CD4-positive, alpha-beta T cell treated with Interleukin-12 subunit alpha and Interleukin-12 subunit beta, for 1 hour (primary cell): ENCODE results near the gene CYP27C1.

Experiments
- DNase-seq: peaks from one replicate; pipeline ENCODE4 v3.0.0-alpha.2; 2020

The CYP27C1 gene

DNA sequence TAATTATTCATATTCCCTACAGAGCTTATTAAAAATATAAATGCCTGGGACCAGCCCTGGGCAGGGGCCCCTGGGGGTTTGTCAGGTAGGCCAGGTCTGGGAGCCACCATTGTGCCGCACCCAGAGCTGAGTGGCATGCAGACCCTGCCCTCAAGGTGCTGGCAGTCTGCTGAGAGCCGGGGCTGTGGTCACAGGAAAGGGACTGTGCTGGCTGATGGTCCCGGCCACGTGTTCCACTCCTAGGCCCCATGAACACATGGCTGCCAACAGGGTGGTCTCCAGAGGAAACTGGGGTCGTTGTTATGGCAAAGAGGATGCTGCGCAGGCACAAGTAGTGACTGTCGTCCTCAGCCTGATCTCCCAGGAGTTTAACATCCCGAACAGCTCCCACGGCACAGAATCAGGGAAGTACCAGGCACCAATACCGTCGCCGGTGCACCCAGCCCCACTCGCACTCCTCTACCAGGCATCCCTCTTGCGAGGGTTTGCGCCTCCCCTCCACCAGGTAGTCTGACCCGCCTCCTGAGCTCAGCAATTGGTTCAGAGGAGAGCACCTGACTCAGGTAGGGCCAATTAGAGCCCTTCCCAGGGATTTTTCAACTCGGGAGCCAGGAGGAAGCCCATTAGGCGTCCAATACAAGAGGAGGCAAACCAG is 73.9 kb downstream of the CYP27C1 start:
- no peak for DNase-seq

DNA sequence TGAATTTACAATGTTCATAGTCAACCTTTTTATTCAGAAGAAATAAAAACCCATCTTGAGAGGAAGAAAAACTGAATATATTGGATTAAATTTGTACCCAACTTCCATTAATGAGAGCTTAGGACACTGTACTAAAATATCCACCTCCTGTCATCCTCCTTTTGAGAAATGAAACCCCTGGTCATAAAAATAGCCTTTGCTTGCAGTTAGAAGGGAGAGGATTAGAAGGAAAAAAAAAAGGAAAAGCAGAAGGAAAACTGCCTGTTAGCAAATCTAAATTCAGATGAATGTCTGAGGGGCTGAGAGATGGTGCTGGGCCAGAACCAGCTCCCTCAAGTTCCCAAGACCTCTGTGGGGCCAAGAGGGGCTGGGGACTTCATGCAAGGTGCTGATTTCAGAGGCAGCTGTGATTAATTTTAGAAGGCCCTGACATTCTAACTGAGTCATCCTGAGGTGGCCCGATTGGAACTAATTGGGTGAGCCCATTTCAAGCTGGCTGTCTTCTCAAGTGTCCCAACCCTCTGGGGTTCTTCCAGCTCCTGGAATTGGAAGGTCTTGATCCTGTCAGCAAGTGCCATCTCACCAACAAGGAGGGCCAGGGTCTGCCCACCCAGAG is 74.7 kb downstream of the CYP27C1 start:
- no peak for DNase-seq

DNA sequence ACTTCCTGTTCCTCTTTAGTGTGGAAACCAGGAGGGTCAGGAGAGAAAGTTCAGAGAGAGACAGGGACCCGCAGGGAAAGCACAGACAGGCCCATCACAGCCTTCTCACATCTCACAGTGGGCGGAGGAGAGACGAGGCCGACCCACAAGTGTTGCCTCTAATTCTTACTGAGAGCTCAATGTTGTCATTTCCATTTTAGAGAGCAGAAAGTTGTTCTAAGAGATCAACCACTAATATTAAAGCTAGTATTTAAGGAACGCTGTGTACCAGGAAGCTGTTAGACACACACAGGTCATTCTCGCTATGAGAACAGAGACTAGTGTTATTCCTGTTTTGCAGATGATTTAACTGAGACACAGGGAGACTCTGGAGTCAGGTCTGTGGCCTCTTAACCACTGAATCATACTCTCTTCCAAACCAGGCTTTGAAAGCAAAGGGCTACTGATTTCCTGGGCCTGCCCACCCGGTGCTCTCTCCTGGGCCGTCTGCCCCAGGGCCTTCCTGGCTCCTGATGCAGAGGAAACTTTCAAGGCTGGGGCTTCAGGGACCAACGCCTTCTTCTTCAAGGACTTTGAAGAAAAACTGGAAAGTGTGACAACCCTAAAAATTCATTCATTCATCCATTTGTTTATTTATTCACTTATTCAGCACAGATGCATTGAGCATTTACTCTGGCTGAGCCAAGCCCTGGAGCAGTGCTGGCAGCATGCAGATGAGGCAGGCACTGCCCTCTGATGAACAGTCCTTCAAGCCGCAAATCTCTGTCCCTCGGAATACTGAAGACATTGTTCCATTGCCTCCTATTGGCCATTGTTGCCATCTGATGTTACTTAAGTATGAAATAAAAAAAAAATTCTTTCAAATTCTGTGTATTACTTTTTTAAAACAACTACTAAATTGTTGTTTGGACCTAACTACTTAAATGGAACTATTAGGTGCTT is 76.0 kb downstream of the CYP27C1 start:
- no peak for DNase-seq

DNA sequence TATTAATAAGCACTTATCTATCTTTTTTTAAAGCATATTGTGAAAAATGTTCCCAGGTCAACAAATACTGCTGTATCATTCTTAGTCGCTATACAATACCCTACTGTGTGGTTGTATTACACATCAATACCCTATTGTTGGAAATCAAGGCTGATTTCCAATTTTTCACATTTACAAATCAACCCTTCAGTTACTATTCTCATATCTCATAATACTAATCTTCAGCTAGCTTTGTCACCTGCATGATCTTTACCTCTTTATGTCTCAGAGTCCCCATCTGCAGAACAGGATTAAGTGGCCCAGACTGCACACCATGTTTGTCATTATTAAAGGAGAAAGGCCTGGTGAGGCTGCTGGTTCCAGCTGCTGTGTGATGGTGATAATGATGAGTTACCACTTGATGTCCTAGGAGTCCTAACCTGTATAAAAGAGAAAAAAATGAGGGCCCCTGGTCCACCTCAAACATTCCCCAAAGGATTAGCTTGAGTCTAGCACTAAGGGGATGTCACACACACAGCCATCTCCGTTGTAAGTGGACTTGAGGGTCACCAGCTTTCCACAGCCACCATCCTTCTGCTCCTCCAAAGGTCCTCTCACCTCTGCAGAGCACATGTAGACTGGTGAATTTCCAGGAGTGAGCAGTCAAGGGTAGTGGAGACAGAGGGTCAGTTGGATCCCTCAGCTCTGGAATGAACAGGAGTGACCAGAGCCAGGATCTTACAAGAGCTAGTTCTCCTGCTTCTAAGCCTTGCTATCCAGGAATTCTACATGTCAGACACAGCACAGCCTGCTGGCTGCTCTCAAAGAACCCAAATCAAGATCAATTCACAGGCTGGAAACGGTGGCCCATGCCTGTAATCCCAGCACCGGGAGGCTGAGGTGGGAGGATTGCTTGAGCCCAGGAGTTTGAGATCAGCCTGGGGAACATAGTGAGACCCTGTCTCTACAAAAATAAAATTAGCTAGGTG is 77.2 kb downstream of the CYP27C1 start:
- no peak for DNase-seq

DNA sequence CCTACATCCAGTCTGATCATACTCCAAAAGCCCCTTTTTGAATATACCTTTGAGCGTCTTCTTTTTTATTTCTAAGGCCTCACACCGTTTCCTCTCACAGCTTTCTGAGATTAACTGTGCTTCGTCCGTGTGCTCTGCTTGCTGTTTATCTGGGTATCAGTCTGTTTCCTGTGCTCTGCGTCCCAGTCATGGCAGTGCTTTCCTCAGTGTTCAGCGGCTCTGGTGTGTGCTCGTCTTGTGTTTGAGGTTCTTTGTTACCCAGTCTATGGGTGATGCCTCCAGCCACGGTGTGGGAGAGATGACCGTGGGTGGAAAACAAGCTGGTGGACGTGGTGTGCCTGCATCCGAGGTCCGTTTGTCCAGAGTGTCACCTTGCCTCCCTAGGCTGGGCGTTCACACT is 79.6 kb downstream of the CYP27C1 start:
- DNase-seq = no peak

DNA sequence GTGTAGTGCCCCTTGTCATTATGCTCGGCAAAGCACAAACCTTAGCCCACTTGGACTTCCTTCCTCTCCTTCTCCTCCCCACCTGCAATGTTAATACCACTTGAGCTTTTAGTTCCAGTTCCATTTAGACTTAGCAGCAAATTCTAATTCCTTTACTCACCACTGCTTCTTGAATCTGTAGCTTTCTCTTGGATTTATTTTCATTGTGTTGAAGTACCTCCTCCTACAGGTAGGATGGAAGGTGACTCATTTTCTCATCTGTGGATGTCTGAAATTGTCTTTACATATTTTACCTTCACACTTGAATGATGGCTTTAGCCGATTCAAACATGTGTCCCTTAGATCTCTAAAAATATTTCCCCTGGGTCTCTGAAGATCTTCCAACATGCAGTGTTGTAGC is 80.3 kb downstream of the CYP27C1 start:
- DNase-seq = no peak

DNA sequence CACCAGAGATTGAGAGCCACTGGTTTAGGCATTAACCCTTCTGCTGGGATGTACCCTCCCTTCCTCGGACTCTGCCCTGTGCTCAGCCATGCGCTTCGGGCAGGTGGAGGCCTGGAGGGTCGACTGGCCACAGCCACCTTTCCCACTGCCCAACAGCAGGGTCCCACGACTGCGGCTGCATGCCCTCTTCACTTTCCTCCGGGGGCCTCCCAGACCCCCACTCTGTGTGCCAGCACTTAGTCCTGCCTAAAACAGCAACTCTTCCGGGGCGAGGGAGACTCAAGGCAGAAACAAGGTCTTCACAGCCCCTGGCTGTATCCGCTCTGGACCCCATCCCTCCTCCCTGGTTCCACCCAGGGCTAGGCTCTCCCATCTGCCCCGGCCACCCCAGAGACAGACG is 81.8 kb downstream of the CYP27C1 start:
- DNase-seq = no peak

DNA sequence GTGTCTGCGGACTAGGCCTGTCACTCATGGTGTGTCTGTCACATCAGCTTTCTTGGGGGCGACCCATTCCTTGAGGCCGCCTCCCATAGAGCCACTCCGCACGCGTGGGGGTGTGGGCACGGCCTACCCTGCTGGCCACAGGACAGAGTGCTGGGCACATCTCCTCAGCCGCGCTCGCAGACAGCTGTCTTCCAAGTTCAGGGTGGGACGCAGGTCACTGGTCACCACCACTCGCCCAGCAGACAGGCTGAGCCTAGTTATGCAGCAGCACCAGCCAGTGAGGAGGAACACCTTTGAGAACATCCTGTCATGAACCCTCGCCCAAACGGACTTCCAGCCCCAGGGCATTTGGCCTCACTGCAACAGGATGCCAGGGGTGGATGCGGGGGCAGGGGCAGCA is 82.4 kb downstream of the CYP27C1 start:
- DNase-seq = no peak

DNA sequence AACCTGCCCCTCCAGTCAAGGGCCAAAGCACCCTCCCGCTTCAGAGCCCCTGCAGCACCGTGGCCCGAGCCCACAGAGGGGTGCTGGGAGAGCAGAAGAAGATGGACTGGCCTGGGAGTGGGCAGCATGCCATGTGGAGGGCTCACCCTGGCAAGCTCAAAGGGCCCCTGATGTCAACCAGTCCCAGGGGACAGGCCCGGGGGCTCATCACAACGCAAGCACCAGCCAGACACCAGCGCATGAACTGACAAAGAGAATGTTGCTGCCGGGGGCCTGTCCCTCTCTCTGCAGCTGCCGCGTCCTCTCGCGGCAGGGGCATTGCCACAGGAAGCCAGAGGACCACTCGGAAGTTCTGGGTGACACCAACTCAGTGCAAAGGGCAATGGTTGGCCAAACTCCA is 82.9 kb downstream of the CYP27C1 start:
- no peak for DNase-seq

DNA sequence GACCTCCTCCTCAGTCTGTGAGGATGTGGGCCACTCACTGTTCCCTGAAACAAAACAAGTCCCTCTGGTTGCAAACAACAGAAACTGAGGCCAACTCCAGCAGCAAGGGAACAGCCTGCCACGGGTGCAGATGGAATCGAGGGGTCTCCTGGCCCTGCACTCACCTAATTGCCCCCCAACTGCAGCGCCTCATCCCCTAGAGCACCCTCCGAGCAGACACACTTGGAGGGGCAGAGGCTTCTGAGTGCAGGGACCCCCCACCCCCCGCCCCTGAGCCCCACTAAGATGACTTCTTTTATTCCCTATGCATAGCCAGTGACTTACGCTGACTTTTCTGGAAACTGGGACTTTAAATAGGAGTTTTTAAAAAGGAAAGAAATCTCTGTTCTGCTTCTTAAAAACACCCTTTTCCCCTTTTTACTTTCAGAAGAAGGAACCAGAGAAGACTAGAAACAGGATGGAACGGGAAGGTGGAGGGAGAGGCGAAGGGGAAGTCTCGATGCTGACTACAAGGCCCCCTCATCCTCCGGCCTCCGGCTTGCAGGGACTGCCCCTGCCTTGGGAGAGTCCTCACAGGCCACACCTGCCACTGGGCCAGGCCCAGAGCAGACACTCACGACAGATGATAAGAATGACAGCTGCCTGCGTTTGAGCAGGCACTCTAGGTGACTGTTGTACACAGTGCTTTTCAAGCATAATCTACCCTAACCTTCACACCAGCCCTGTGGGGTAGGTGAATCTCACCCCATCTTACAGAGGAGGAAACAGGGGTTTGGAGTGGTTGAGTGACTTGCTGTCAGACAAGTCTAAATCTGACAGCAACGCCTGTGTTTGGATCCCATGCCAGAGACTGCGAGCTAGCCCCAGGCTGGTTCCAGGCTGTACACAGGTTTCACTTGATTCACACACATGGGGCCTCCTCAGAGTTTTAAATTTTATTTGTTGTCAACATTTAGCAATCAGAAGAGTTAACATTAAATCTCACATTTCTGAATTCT is 85.0 kb downstream of the CYP27C1 start:
- no peak for DNase-seq

DNA sequence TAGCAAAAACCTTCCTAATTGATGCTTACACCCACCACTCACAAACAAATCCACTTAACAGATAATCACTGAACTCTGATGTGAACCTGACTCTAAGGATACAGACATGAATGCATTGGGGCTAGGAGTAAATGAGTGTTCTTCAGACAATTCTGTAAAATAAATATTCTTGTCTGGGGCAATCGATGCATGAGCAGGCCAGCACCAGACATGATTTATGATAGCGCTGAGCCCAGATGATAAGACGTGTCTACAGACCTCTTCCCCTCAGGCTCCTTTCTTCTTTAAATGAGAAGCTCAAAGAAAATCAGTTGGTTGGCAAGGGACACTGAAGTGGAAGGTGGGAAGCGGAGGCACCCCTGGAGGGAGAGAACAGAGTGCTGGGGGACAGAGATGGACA is 85.9 kb downstream of the CYP27C1 start:
- DNase-seq = no peak
